Hepatocyte (in vitro differentiated cells): ENCODE measurements around the gene NMRAL1. TPM values are rescaled to one million over a fixed set of nuclear protein-coding genes. Genes with fewer than 3 reads are reported as not detected.

Experiments used
- DNase-seq: peaks from one replicate; pipeline ENCODE4 v3.0.0-alpha.2; 2016; ENCODE audit warnings: low spot score
- H2AFZ ChIP-seq: fragments of 200-600 bp; sonication (generic); 2 replicates; pipeline ENCODE4 v1.6.0; 2016; ENCODE audit warnings: antibody characterized with exemption, mild to moderate bottlenecking
- H3K27ac ChIP-seq: fragments of 200-600 bp; sonication (generic); 2 replicates; pipeline ENCODE4 v1.5.1; 2016; ENCODE audit warnings: mild to moderate bottlenecking
- H3K27me3 ChIP-seq: fragments of 200-600 bp; sonication (generic); 2 replicates; pipeline ENCODE4 v1.6.1; 2016
- H3K36me3 ChIP-seq: fragments of 200-600 bp; sonication (generic); replicated peaks from 2 replicates; pipeline ENCODE4 v1.5.1; 2016; ENCODE audit warnings: low read depth; ENCODE audit not compliant: insufficient read depth
- H3K4me1 ChIP-seq: fragments of 200-600 bp; sonication (generic); 2 replicates; pipeline ENCODE4 v1.5.1; 2016; ENCODE audit warnings: mild to moderate bottlenecking, moderate library complexity; ENCODE audit not compliant: insufficient read depth
- H3K4me2 ChIP-seq: fragments of 200-600 bp; sonication (generic); 2 replicates; pipeline ENCODE4 v1.6.0; 2016
- H3K4me3 ChIP-seq: fragments of 200-600 bp; sonication (generic); 2 replicates; pipeline ENCODE4 v1.5.1; 2016; ENCODE audit warnings: mild to moderate bottlenecking
- H3K79me2 ChIP-seq: fragments of 200-600 bp; sonication (generic); 2 replicates; pipeline ENCODE4 v1.6.0; 2017; ENCODE audit warnings: mild to moderate bottlenecking
- H3K9me2 ChIP-seq: fragments of 200-600 bp; sonication (generic); replicated peaks from 2 replicates; pipeline ENCODE4 v1.6.0; 2017; ENCODE audit warnings: mild to moderate bottlenecking; ENCODE audit not compliant: insufficient read depth
- H3K9me3 ChIP-seq: fragments of 200-600 bp; sonication (generic); 2 replicates; pipeline ENCODE4 v1.5.1; 2016; ENCODE audit warnings: low read depth, mild to moderate bottlenecking
- H4K20me1 ChIP-seq: fragments of 200-600 bp; sonication (generic); 2 replicates; pipeline ENCODE4 v1.6.0; 2016; ENCODE audit warnings: mild to moderate bottlenecking; ENCODE audit not compliant: insufficient read depth, poor library complexity, severe bottlenecking
- CTCF ChIP-seq: fragments of 200-600 bp; sonication (generic); IDR thresholded peaks from 2 replicates; pipeline ENCODE4 v1.5.1; 2016; ENCODE audit warnings: antibody characterized with exemption, mild to moderate bottlenecking; ENCODE audit not compliant: poor library complexity
- EZH2 ChIP-seq: fragments of 200-600 bp; sonication (generic); IDR thresholded peaks from 2 replicates; pipeline ENCODE4 v1.6.1; 2016; ENCODE audit warnings: antibody characterized with exemption, mild to moderate bottlenecking, borderline replicate concordance
- EZH2phosphoT487 ChIP-seq: fragments of 200-600 bp; sonication (generic); IDR thresholded peaks from one replicate; pipeline ENCODE4 v1.6.1; 2018; ENCODE audit warnings: antibody characterized with exemption, mild to moderate bottlenecking, low read depth, moderate library complexity; ENCODE audit not compliant: unreplicated experiment, severe bottlenecking
- WGBS: methylation state at CpG from one replicate; pipeline ENCODE4 v1.1.6; 2016; ENCODE audit warnings: low lambda C conversion rate; ENCODE audit errors: missing lambda C conversion rate; 5-methylcytosine and 5-hydroxymethylcytosine counted together
- polyA plus RNA-seq: library from polyadenylated mRNA; unstranded; fragments of >200 nt; fragmentation: Nextera tagmentation; extraction: Ambion mirVana; gene quantifications from 2 replicates; pipeline ENCODE4 v1.2.1, GENCODE V29; 2016
- total RNA-seq: library from RNA; depleted of rRNA; stranded (reverse); fragments of >200 nt; gene quantifications from 2 replicates; pipeline ENCODE4 v1.2.3, GENCODE V29; 2014

The NMRAL1 gene
- total and polyA plus RNA-seq, 2 experiments from 2014 or later: 47.5 to 47.6 TPM

GRCh38 chr16:4498546-4499195, 24.2 kb upstream of the NMRAL1 start:
- Histone ChIP-seq H3K27ac (peak overlapping the region; percentile 42), H3K9me3 (no peaks in the 10 kb centered on the region), H3K9me2 (no peaks in the 10 kb centered on the region), H4K20me1 (no peaks in the 10 kb centered on the region), H3K4me2 (no peak overlapping the region), H3K4me1 (peaks cover 28% of the 10 kb centered on the region), H2AFZ (no peak overlapping the region), H3K79me2 (peaks cover 85% of the 10 kb centered on the region), H3K27me3 (no peaks in the 10 kb centered on the region), H3K4me3 (no peak overlapping the region), H3K36me3 (no peaks in the 10 kb centered on the region)
- 69% methylated on average over 8 of the region's 8 CpGs for whole genome bisulfite sequencing
- no peak for TF ChIP-seq EZH2
- no peak for TF ChIP-seq CTCF
- TF ChIP-seq EZH2phosphoT487: no peak
- no peak for DNase-seq

GRCh38 chr16:4496305-4496704, 21.9 kb upstream of the NMRAL1 start:
- no peak overlapping the region for H3K4me3 ChIP-seq
- H3K79me2 ChIP-seq: peaks cover 85% of the 10 kb centered on the region
- H3K36me3 ChIP-seq: no peaks in the 10 kb centered on the region
- no peak overlapping the region for H3K27ac ChIP-seq
- DNase-seq: no peak
- WGBS: 92% methylated on average over 4 of the region's 4 CpGs
- no peaks in the 10 kb centered on the region for H4K20me1 ChIP-seq
- no peaks in the 10 kb centered on the region for H3K27me3 ChIP-seq
- no peak overlapping the region for H2AFZ ChIP-seq
- H3K9me3 ChIP-seq: no peaks in the 10 kb centered on the region
- H3K9me2 ChIP-seq: no peaks in the 10 kb centered on the region
- no peak for TF ChIP-seq EZH2phosphoT487
- no peak for TF ChIP-seq CTCF
- no peak for TF ChIP-seq EZH2
- H3K4me2 ChIP-seq: no peak overlapping the region
- peaks cover 21% of the 10 kb centered on the region for H3K4me1 ChIP-seq

GRCh38 chr16:4495766-4496165, 21.3 kb upstream of the NMRAL1 start:
- Histone ChIP-seq H3K27ac (no peak overlapping the region), H3K9me2 (no peaks in the 10 kb centered on the region), H2AFZ (no peak overlapping the region), H3K4me3 (no peak overlapping the region), H3K36me3 (no peaks in the 10 kb centered on the region), H3K79me2 (peaks cover 91% of the 10 kb centered on the region), H4K20me1 (no peaks in the 10 kb centered on the region), H3K9me3 (no peaks in the 10 kb centered on the region), H3K4me1 (peaks cover 16% of the 10 kb centered on the region), H3K27me3 (no peaks in the 10 kb centered on the region), H3K4me2 (no peak overlapping the region)
- TF ChIP-seq CTCF (no peak), EZH2 (no peak), EZH2phosphoT487 (no peak)
- 100% methylated on average over 1 of the region's 2 CpGs for WGBS
- DNase-seq: no peak
